Medulla oblongata (tissue), 1 donor: ENCODE data around the gene TPRG1L.
"Not testable (repeated sequence)": the region's sequence is repeated elsewhere in the genome, so short reads cannot be mapped to it uniquely, and the experiment has no call there.

Experiments
- DNase-seq: peaks from one replicate; pipeline ENCODE4 v3.0.0-alpha.2; 2015; ENCODE audit errors: extremely low spot score

Gene TPRG1L

DNA sequence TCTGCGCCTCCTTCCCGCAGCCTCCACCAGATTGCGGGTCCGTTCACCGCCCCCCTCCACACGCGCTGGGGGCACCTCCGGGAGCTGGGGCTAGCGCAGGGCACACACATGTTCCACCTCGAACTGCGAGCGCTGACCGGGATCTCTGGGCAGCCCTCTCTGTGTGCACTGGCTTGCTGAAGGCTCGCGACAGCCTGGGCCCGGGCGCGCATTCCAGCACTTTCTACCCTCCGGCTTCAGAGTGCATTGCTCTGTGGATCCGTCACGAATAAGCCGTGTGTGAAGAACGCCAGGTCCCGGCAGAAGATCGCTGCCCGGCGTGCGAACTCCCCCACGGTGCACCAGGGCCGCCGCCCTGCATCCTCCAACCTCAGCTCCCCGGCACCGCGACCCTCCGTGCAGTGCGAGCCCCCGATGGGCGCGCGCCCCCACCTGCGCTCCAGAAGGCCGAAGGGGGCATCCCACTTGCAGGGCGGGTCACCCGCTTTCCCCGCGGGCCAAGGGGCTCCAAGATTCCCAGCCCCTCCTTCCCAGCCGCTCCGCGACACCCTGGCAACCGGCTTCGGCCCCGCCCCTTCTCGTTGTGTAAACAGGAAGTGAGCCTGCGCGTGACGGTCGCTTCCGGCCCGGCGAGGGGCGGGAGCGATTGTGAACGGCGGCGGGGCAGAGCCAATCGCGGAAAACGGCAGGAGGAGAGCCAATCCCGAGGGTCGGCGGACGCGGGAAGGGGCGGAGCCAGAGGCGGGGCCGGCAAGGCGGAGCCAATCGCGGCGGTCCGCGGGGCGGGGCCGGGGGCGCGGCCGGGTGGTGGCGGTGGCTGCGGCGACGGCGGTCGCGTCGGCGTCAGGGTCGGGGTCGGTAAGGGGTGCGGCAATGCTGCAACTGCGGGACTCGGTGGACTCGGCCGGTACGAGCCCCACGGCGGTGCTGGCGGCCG, at the start of gene TPRG1L:
TPRG1L (plus strand) TSS at position 816 of the 937 bp plus-strand sequence; CDS start at position 874, 58 bp downstream.
- DNase-seq = peak; percentile 98

DNA sequence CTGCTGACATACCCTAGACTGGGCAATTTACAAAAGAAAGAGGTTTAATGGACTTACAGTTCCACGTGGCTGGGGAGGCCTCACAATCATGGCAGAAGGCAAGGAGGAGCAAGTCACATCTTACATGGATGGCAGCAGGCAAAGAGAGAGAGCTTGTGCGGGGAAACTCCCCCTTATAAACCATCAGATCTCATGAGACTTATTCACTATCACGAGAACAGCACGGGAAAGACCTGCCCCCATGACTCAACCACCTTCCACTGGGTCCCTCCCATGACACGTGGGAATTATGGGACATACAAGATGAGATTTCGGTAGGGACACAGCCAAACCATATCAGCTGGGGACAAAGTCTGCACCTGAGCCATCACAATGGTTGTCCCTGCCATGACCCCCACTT, 49.3 kb upstream of the TPRG1L start:
- not testable (repeated sequence) for DNase-seq

DNA sequence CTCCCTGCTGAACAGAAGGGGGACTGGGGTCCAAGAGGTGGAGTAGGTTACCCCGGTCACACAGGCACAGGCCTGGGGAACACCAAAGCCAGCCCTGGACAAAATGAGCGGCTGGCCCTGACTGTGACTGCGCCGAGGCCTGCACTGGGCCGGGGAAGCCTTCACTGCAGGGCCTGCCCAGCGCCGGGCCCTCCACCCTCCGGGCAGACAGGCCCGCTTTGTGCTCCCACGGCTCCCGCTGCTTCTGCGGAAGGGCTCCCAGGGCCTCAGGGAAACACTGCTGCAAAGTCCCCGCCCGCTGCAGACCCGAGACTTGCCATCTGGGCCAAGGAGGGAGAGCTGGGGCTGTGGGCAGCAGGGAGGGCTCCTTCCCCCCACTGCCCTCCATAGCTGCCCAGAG, 48.8 kb upstream of the TPRG1L start:
- DNase-seq = no peak

DNA sequence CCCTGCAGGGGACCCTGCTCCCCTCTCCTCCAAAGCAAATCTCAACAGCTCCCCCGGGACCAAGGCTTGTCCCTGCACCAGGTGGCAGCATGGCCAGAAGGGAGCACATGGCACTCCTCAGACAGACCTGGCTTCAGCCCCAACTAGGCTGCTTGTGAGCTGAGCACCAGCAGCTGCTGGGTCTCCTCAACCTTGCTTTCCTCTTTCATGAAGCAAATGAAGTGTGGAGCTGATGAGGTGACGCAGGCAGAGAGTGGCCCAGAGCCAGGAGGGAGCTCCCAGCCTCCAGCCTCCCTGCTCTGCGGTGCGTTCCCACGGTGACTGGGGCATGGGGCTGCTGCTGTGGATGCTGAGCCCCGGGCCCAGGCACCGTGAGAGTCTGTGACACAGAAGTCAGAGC, 47.5 kb upstream of the TPRG1L start:
- DNase-seq = no peak

DNA sequence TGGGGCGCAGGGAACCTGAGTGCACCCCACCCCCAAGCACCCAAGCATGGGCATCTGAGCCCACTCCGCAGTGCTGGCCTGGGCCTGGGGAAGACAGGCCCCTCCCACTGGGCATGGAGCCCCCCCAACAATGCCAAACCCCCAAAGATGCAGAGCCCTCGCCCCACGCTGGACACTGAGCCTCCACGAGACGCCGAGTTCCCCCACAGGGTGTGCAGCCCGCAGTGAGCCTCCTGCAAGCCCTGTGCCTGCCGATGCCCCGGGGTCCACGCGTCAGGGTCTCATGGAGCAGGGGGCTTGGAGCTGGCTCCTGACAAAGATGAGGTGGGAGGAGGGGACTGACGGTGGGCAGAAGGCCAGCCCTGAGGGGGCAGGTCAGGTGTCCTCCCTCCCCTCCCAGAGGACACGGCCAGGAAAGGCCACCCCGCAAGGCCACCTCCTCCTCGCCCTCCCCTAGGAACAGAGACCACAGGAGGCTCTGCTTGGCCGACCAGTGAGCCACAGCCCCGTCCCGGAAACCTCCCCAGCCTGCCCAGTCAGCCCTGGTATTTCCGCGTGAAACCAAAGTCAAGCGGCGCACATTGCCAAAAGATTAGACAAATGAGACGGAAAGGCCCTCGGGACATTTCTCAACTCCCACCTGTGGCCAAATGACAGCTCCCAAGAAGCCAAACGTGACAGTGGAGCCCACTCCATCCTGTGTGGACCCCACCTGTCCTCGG, 46.9 kb upstream of the TPRG1L start:
- DNase-seq = no peak

DNA sequence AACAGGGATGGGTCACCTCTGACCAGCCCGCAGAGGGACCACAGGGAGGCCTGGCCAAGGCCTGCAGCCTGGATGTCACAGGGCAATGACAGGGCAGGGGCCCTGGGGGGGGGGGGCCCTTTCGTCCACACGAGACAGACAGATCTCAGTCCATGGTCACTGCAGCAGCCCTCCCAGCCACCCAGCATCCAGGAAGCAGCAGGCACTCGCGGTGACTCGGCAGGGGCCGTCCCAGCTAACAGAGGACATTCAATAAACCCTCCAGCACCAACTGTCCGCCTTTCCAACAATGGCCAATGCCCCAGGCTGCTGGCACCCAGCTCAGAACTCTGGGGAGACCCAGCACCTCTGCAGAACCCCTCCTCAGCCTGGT, 46.4 kb upstream of the TPRG1L start:
- no peak for DNase-seq

DNA sequence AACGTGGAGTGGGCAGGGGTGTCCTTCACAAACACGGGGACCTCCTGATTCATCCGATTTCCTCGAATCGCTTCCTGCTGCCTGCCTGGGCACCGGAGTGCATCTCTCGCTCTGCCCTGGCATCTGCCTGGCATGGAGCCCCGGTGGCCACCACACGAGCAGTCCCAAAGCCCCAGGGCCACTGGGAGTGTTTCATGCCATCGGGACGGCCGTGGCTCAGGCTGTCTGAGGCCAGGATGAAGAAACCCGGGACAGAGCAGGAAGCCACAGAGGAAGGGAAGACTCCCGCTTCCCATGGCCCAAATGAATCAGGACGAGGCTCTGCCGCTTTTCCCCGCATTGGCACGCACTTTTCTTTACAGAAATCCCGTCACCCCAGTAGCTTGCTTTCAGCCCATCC, 45.9 kb upstream of the TPRG1L start:
- DNase-seq = no peak

DNA sequence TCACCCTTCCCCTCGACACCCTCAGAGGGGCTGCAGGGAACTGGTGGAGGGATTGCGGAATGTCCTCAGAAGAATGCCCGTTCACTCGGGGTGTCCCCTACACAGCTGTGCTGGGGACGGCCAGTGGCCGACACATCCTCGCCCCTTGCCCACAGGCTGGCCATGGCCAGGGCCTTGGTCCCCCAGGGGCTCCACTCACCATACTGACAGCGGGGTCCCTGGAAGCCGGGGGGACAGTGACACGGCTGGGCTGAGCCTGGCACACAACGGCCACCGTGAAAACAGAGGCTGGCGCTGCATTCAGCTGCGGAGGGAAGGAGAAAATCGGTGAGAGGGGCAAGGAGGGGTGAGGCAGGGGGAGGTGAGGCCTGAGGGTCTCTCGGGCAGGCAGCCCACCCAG, 45.2 kb upstream of the TPRG1L start:
- DNase-seq = no peak

DNA sequence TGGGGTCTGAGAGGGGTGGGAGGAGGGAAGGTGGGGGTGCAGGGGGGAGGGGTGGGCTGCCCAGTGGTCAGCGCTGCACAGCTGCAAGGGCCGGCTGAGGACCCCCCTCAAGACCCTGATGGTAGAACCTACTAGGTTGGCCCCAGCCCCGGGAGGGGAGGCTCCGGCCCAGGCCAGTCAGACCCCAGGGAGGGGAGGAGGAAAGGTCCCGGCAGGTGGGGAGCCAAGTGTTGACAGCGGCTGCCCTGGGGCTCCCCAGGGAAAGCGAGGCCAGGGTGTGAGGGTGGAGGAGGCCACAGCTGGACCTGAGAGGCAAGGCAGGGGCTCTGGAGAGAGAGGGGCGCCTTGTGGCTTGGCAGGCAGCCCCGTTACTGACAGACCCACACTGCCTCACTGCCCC, 44.6 kb upstream of the TPRG1L start:
- no peak for DNase-seq

DNA sequence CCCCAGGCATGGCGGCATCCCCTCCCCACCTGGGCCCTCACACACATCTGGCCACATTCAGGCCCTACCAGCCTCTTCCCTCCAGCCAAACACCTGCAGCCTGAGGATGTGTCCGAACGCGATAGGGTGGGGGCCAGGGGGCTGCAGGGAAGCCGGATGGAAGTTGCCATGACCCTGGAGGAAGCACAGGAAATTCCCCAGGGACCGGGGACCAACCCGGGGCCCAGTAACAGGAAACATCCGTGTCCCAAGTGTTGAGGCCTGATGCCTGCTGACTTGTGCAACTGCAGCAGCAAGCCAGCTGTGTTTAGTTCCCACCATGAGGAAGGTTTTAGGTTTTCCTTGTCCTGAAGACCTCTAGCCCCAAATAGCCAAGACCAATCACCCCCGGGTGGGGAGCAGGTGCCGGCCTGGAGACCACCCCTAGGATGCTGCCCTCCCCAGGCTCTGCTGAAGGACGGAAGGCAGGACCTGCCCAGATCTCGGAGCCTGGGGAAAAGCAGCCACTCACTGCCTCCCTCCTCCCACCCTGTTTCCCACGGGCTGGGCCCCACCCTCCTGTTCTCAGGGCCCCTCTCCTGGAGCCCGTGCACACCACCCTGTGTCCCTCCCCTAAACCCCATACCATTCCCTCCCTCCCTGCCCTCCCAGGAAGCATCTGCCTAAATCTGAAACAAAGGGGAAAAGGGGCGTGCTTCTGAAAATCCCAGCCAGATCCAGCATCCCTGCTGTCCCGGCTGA, 43.3 kb upstream of the TPRG1L start:
- no peak for DNase-seq

DNA sequence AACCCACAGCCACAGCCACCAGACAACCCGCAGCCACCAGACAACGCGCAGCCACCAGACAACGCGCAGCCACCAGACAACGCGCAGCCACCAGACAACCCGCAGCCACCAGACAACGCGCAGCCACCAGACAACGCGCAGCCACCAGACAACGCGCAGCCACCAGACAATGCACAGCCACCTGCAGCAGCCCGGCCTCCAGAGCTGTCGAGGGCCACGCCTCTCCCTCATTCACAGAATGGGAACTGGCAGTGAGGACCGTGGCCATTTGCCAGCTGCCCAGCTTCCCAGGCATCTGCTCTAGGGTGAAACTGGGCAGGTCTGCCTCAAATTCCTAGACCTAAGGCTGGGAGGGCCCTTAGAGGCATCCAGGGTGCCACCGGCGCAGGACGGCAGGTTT, 41.1 kb upstream of the TPRG1L start:
- not testable (repeated sequence) for DNase-seq

DNA sequence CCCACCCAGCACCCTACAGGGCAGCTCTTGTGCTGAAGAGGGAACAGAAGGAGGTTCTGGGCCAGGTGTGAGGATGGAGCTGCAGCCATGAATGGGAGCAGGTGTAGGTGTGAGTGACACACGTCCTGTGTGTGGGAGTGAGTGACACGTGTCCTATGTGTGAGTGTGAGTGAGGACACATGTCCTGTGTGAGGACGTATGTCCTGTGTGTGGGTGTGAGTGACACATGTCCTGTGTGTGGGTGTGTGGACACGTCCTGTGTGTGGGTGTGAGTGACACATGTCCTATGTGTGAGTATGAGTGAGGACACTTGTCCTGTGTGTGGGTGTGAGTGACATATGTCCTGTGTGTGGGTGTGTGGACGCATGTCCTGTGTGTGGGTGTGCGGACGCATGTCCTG, 39.9 kb upstream of the TPRG1L start:
- DNase-seq = no peak

DNA sequence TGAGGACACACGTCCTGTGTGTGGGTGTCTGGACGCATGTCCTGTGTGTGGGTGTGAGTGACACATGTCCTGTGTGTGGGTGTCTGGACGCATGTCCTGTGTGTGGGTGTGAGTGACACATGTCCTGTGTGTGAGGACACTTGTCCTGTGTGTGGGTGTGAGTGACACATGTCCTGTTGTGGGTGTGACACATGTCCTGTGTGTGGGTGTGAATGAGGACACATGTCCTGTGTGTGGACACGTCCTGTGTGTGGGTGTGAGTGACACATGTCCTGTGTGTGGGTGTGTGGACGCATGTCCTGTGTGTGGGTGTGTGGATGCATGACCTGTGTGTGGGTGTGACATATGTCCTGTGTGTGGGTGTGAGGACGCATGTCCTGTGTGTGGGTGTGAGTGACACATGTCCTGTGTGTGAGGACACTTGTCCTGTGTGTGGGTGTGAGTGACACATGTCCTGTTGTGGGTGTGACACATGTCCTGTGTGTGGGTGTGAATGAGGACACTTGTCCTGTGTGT, 39.4 kb upstream of the TPRG1L start:
- not testable (repeated sequence) for DNase-seq

DNA sequence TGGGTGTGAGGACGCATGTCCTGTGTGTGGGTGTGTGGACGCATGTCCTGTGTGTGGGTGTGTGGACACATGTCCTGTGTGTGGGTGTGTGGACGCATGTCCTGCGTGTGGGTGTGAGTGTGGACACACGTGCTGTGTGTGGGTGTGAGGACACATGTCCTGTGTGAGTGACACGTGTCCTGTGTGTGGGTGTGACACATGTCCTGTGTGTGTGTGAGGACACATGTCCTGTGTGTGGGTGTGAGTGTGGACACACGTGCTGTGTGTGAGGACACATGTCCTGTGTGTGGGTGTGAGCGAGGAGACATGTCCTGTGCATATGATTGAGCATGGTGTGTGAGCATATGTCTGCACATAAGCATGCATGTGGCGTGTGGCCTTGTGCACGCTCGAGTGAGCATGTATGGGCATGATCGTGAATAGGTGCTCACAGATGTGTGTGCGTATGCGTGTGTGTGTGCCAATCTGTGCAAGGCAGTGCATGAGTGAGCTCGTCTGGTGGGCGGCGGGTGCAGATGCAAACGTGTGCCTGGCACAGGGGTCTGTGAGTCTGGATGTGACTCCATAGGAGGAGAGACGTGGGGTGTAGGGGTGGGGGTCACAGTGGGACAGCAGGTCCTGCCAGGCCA, 38.8 kb upstream of the TPRG1L start:
- DNase-seq = no peak

DNA sequence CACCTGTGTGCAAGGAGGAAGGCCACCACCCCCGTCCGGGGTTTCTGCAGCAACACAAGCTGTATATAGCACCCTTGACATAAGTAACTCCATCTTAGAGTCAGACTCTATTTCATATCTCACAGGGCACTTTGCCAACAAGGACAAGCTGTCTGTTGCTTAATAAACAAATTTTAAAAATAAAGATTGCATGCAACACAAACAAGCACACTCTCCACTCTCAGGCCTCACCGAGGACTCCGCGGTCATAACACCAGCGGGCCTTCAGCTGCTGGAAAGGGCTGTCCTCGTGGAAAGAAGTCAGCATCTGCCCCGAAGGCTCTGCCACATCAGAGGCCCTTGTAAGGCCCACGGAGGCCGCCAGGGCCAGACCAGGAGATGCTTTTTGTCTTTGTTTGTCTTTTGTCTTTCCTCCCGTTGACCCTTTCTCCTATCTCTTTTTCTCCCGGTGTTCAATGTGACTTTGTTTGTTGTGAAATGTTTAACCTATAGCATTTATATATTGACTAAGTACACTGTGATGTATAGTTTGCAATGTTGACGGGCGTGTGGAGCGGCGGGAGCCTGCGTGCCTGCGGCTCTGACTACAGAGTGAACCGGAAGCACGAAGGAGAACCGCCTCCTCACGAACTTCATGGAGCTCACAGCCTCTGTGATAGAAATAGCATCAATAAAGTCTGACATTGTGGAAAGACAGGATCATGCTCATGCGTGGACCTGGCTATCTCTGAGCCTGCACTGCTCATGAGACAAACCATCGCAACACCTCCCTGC, 37.6 kb upstream of the TPRG1L start:
- no peak for DNase-seq

DNA sequence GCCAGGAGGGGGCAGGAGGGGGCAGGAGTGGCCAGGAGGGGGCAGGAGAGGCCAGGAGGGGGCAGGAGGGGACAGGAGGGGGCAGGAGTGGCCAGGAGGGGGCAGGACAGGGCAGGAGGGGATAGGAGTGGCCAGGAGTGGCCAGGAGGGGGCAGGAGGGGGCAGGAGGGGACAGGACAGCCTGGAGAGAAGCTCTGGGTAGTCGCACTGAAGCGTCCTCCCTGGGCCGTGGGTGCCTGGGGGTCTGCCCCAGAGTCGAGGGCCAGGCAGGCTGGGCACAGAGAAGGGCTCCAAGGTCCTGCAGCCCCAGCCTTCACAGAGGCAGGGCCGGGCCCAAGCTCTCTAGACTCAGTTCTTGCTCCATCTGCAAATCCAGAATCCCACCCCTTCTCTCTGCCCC, 36.4 kb upstream of the TPRG1L start:
- no peak for DNase-seq

DNA sequence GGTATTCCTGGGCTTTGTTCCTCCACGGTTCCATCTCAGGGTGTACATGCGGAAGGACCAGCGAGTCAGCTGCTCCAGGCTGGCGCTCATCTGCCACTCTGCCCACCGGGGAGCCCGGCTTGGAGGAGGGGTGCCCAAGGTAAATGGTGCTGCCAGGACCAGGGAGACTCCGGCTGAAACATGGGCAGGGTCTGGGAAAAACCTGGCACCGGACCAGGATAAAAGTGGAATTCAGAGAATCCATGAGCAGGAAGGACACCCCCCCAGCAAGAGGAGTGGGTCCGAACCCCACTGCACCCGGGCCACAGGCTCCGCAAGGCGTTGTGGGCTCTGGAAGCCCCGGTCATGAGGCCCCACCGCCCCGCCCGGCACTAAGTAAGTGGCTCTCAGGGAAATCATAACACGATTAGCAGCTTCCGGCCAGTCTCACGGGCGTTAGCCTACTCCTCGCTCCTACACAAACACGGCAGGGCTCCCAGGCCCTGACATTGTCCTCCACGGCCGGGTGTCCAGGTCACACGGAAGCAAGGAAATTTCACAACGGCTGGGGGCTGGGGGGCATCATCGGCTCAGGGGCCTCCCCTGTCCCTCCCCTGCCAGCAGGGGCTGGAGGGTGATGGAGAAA, 34.6 kb upstream of the TPRG1L start:
- no peak for DNase-seq

DNA sequence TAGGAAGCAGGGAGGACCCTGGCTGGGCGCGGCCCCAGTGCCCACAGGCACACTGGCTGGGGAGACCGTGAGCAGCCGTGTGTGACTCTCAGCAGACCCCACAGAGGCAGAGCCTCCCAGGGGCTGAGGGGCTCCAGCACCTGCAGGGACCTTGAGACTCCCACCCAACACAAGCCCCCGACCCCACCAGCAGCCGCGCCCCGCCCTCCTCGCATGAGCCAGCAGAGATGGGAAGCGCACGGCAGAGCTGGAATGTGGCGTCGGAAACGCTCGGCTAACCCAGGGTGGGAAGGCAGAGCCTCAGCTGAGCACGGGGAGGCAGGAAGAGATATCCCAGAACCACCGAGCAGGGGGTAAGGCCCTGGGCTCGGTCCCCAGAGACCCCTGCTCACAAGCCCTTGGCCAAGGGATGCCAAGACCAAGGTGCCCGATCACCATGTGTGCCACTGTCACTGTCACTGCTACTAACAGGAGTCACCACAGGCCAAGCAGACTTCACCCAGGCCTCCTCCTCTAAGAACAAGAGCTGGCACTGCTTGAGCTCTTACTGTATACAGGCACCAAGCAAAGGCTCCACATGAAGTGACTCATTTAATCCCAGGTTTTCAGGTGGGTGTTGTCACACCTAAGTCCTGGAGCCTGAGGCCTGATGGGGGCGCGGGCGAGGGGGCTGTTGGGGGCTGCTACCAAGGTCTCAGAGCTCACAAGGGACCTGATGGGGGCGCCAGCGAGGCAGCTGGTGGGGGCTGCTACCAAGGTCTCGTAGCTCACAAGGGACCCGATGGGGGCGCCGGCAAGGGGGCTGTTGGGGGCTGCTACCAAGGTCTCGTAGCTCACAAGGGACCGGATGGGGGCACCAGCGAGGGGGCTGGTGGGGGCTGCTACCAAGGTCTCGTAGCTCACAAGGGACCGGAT, 33.6 kb upstream of the TPRG1L start:
- no peak for DNase-seq

DNA sequence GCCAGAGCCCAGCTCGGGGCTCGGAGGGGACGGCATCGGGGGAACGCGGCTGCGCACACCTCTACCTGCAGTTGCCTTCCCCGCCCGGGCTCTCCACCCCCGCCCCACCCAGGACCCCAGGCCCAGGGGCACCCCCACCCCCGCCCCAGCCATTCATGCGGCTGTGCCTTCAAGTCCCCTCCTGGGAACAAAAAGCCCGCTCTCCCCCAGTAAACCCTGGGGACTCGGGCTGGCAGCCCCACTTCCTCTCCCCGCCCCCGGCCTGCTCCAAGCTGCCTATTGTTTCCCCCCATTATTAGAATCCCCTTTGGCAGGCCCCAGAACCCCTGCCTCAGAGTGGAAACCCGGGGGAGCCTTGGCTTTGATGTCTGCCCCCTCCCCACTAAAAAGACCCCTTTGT, 31.5 kb upstream of the TPRG1L start:
- no peak for DNase-seq
